HL-60 (cell line): Measurements from ENCODE around the gene ASB15.

Source experiments
- DNase-seq, 2 experiments: peaks; one replicate each; pipeline ENCODE4 v3.0.0-alpha.2; 2010 to 2020; ENCODE audit warnings: low read depth in 1 of 2, low spot score in 1 of 2
- H3K27ac ChIP-seq: fragments of 250-450 bp; sonication (Bioruptor Pico); replicated peaks from 2 replicates; pipeline ENCODE4 v1.5.1; 2020; ENCODE audit warnings: mild to moderate bottlenecking, moderate library complexity
- H3K27me3 ChIP-seq: fragments of 250-450 bp; sonication (Bioruptor Pico); 2 replicates; pipeline ENCODE4 v1.5.1; 2021; ENCODE audit warnings: mild to moderate bottlenecking, moderate library complexity; ENCODE audit not compliant: insufficient read depth, poor library complexity, severe bottlenecking
- H3K4me3 ChIP-seq: replicated peaks from 2 replicates; pipeline ENCODE4 v1.5.1; 2011; ENCODE audit warnings: mild to moderate bottlenecking, control low read depth, low read length; ENCODE audit not compliant: insufficient read depth
- CTCF ChIP-seq: IDR thresholded peaks from one replicate; pipeline ENCODE4 v1.5.1; 2011; ENCODE audit warnings: low read length, control low read depth, inconsistent platforms; ENCODE audit not compliant: insufficient read depth
- GABPA ChIP-seq: IDR thresholded peaks from 2 replicates; pipeline ENCODE4 v1.6.1; 2012; ENCODE audit warnings: low read depth
- POLR2AphosphoS5 ChIP-seq: IDR thresholded peaks from 2 replicates; pipeline ENCODE4 v1.6.1; 2012; ENCODE audit warnings: low read depth
- SPI1 ChIP-seq: IDR thresholded peaks from 2 replicates; pipeline ENCODE4 v1.6.1; 2012; ENCODE audit warnings: low read depth, mild to moderate bottlenecking, borderline replicate concordance
- TF ChIP-seq, protein P1 (sequence below): IDR thresholded peaks from 2 replicates; pipeline ENCODE4 v1.6.1; 2012; ENCODE audit warnings: low read depth; ENCODE audit not compliant: insufficient replicate concordance

Gene ASB15

DNA sequence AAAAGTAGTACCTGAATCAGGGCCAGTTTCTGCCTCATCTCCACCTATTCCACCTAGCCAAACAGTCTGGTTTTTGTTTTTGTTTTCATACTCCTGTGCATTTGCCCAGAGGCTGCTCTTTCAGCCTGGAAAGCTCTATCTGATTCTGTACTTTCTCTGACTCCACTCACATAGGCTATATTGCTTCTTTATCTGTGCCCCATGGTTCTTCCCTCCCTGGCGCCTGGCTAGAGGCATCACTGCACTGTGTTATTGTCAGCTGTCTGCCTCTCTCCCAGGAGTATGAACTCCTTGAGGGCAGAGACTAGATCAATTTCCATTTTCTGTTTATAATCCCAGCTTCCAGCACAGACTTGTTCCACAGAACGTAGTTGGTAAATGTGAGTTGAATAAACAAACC, 49.0 kb downstream of the ASB15 start:
- no peak for DNase-seq
- no peak overlapping the region for H3K4me3 ChIP-seq
- TF ChIP-seq POLR2AphosphoS5, result no peak
- TF ChIP-seq, protein P1, sequence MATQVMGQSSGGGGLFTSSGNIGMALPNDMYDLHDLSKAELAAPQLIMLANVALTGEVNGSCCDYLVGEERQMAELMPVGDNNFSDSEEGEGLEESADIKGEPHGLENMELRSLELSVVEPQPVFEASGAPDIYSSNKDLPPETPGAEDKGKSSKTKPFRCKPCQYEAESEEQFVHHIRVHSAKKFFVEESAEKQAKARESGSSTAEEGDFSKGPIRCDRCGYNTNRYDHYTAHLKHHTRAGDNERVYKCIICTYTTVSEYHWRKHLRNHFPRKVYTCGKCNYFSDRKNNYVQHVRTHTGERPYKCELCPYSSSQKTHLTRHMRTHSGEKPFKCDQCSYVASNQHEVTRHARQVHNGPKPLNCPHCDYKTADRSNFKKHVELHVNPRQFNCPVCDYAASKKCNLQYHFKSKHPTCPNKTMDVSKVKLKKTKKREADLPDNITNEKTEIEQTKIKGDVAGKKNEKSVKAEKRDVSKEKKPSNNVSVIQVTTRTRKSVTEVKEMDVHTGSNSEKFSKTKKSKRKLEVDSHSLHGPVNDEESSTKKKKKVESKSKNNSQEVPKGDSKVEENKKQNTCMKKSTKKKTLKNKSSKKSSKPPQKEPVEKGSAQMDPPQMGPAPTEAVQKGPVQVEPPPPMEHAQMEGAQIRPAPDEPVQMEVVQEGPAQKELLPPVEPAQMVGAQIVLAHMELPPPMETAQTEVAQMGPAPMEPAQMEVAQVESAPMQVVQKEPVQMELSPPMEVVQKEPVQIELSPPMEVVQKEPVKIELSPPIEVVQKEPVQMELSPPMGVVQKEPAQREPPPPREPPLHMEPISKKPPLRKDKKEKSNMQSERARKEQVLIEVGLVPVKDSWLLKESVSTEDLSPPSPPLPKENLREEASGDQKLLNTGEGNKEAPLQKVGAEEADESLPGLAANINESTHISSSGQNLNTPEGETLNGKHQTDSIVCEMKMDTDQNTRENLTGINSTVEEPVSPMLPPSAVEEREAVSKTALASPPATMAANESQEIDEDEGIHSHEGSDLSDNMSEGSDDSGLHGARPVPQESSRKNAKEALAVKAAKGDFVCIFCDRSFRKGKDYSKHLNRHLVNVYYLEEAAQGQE, result no peak
- TF ChIP-seq SPI1, result no peak
- no peak for TF ChIP-seq CTCF
- TF ChIP-seq GABPA, result no peak
- no peak overlapping the region for H3K27ac ChIP-seq
- no peaks in the 10 kb centered on the region for H3K27me3 ChIP-seq

DNA sequence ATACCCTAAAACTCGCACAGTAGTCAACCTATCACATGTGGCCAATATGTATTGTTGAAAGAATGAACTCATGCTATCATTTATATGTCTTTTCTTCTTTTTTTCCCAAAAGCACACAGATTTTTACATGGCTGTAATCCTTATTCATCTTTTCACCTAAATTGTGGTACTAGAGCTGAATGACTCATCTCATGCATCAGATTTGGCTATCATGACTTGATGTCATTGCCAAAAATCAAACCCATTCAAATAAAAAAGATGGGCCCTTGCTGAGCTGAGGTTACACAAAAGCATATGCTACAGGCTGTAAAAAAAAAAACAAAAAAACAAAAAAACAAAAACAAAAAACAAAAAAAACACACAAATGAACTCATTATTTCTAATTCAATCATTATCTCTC, 50.8 kb downstream of the ASB15 start:
- no peak overlapping the region for H3K27ac ChIP-seq
- DNase-seq, result no peak
- no peaks in the 10 kb centered on the region for H3K27me3 ChIP-seq
- no peak overlapping the region for H3K4me3 ChIP-seq
- TF ChIP-seq CTCF (no peak), GABPA (no peak), POLR2AphosphoS5 (no peak), SPI1 (no peak)
- TF ChIP-seq, protein P1, result no peak

- TF ChIP-seq, protein P1, result no peak
- TF ChIP-seq GABPA (no peak), CTCF (no peak), SPI1 (no peak)
- Histone ChIP-seq H3K27ac (no peak overlapping the region), H3K27me3 (no peaks in the 10 kb centered on the region), H3K4me3 (no peak overlapping the region)
- DNase-seq, result no peak
These were observed 51.5 kb downstream of the ASB15 start for GRCh38 chr7:123653162-123653561.
